Daoy (cell line): Measurements from ENCODE around the gene GBP5. TPM values are rescaled to one million over a fixed set of nuclear protein-coding genes. Genes with fewer than 3 reads are reported as not detected.
"Not testable (repeated sequence)": the region's sequence is repeated elsewhere in the genome, so short reads cannot be mapped to it uniquely, and the experiment has no call there.

Experiments used
- DNase-seq: peaks from one replicate; pipeline ENCODE4 v3.0.0-alpha.2; 2015; ENCODE audit warnings: low read depth
- total RNA-seq: library from RNA; depleted of rRNA; stranded (reverse); fragments of >200 nt; shearing (Covaris generic); gene quantifications from 2 replicates; pipeline ENCODE4 v1.2.3, GENCODE V29; 2014; rRNA removed

The GBP5 gene
- total RNA-seq, result 2.9 and 3.4 TPM in 2 replicates

- not testable (repeated sequence) for DNase-seq
Measured at GRCh38 chr1:89272269-89273041, at the start of gene GBP5. TSS of gene GBP5 (minus strand) at chr1:89272860. CDS start at chr1:89269555, 3,305 bp downstream.

GRCh38 chr1:89322402-89322801, 49.7 kb upstream of the GBP5 start:
- no peak for DNase-seq

GRCh38 chr1:89312572-89312971, 39.9 kb upstream of the GBP5 start:
- DNase-seq, result no peak

- peak; percentile 40 for DNase-seq
Measured at GRCh38 chr1:89311757-89312156, 39.1 kb upstream of the GBP5 start.

GRCh38 chr1:89310976-89311375, 38.3 kb upstream of the GBP5 start:
- no peak for DNase-seq

- DNase-seq, result no peak
Measured at GRCh38 chr1:89310505-89310904, 37.8 kb upstream of the GBP5 start.

- DNase-seq, result no peak
Measured at GRCh38 chr1:89309828-89310227, 37.2 kb upstream of the GBP5 start.

GRCh38 chr1:89306273-89306672, 33.6 kb upstream of the GBP5 start:
- no peak for DNase-seq

- DNase-seq, result no peak
Measured at GRCh38 chr1:89305493-89305892, 32.8 kb upstream of the GBP5 start.

GRCh38 chr1:89304572-89305230, 32.0 kb upstream of the GBP5 start:
- no peak for DNase-seq

- no peak for DNase-seq
Measured at GRCh38 chr1:89302697-89303332, 30.2 kb upstream of the GBP5 start.

- not testable (repeated sequence) for DNase-seq
Measured at GRCh38 chr1:89299739-89300463, 27.2 kb upstream of the GBP5 start.

GRCh38 chr1:89298461-89298860, 25.8 kb upstream of the GBP5 start:
- DNase-seq, result no peak

- DNase-seq, result no peak
Measured at GRCh38 chr1:89295187-89295586, 22.5 kb upstream of the GBP5 start.

- DNase-seq, result no peak
Measured at GRCh38 chr1:89291276-89291675, 18.6 kb upstream of the GBP5 start.

GRCh38 chr1:89288051-89288340, 15.3 kb upstream of the GBP5 start:
- no peak for DNase-seq

GRCh38 chr1:89287181-89288050, 14.8 kb upstream of the GBP5 start:
- DNase-seq, result no peak

GRCh38 chr1:89286549-89287180, 14.0 kb upstream of the GBP5 start:
- DNase-seq, result no peak

GRCh38 chr1:89285745-89286380, 13.2 kb upstream of the GBP5 start:
- DNase-seq, result no peak

- not testable (repeated sequence) for DNase-seq
Measured at GRCh38 chr1:89284078-89284763, 11.6 kb upstream of the GBP5 start.
